RWPE1 (cell line): Measurements from ENCODE around the gene LGI4.

Experiments used
- CTCF ChIA-PET: fragments of 350-600 bp; sonication (Branson Sonifier 250); formaldehyde crosslinking; extraction: SDS; loops from one replicate; lab custom pipeline; 2021; lab: Yijun Ruan, JAX
- POLR2A ChIA-PET: fragments of 400-600 bp; formaldehyde crosslinking; extraction: SDS; loops from one replicate; lab custom pipeline; 2020; ENCODE audit warnings: antibody characterized with exemption; ENCODE audit not compliant: low non-redundant PET; lab: Yijun Ruan, JAX
- DNase-seq: peaks from one replicate; pipeline ENCODE4 v3.0.0; 2012; ENCODE audit warnings: low spot score
- H3K27ac ChIP-seq: fragments of 450-650 bp; 2 replicates; pipeline ENCODE4 v1.5.1; 2017
- CTCF ChIP-seq: fragments of 450-650 bp; conservative IDR thresholded peaks from 2 replicates; pipeline ENCODE4 v1.5.1; 2017; ENCODE audit warnings: low read depth, mild to moderate bottlenecking

LGI4 gene

GRCh38 chr19:35119578-35120155 is 15.2 kb downstream of the LGI4 start:
- DNase-seq = no peak
- POLR2A ChIA-PET = interaction anchor here (0.7 to 0.8 kb wide), 3 partner anchors 16 to 930 kb away, joined by 3 read pairs; no protein-coding TSS in a partner anchor
- no peak for TF ChIP-seq CTCF
- CTCF ChIA-PET = interaction anchor here (0.6 kb wide), 1 partner anchor 14 kb away, joined by 3 read pairs; no protein-coding TSS in a partner anchor
- H3K27ac ChIP-seq = peak overlapping the region; percentile 100

- TF ChIP-seq CTCF = no peak
- no peak for DNase-seq
- ChIA-PET POLR2A (no interaction called here), CTCF (no interaction called here)
- peak overlapping the region; percentile 100 for H3K27ac ChIP-seq
Observed at GRCh38 chr19:35119091-35119490, 15.8 kb downstream of the LGI4 start.

- no peak for TF ChIP-seq CTCF
- DNase-seq = no peak
- ChIA-PET POLR2A (no interaction called here), CTCF (no interaction called here)
- peak overlapping the region; percentile 100 for H3K27ac ChIP-seq
Observed at GRCh38 chr19:35118268-35119020, 16.4 kb downstream of the LGI4 start.

- DNase-seq = no peak
- peak overlapping the region; percentile 100 for H3K27ac ChIP-seq
- CTCF ChIA-PET = interaction anchor here (3.9 kb wide), 1 partner anchor 18 kb away, joined by 37 read pairs; the partner anchor contains the start of gene LGI4
- POLR2A ChIA-PET = no interaction called here
- no peak for TF ChIP-seq CTCF
Observed at GRCh38 chr19:35117799-35118198, 17.1 kb downstream of the LGI4 start.

GRCh38 chr19:35117116-35117515 is 17.7 kb downstream of the LGI4 start:
- CTCF ChIA-PET = interaction anchor here (1.3 to 3.9 kb wide), 2 partner anchors 10 to 18 kb away, joined by 3 to 37 read pairs; partner anchors contain the start of gene LGI4
- peak overlapping the region; percentile 100 for H3K27ac ChIP-seq
- DNase-seq = no peak
- POLR2A ChIA-PET = interaction anchor here (1.2 kb wide), 1 partner anchor 37 kb away, joined by 3 read pairs; no protein-coding TSS in a partner anchor
- TF ChIP-seq CTCF = no peak

GRCh38 chr19:35116072-35116801 is 18.6 kb downstream of the LGI4 start:
- POLR2A ChIA-PET = interaction anchor here (1.1 to 1.2 kb wide), 2 partner anchors 8 to 38 kb away, joined by 3 read pairs; no protein-coding TSS in a partner anchor
- CTCF ChIA-PET = interaction anchor here (0.7 to 3.9 kb wide), 6 partner anchors 11 to 104 kb away, joined by 3 to 37 read pairs (median 4); partner anchors contain the start of gene LGI4
- no peak for TF ChIP-seq CTCF
- peak; percentile 78 for DNase-seq
- peak overlapping the region; percentile 100 for H3K27ac ChIP-seq
